Neural progenitor cell (in vitro differentiated cells): ENCODE results near the gene SRGAP3. TPM values are rescaled to one million over a fixed set of nuclear protein-coding genes. Genes with fewer than 3 reads are reported as not detected.

Source experiments
- DNase-seq: peaks from one replicate; pipeline ENCODE4 v3.0.0-alpha.2; 2016; ENCODE audit warnings: low spot score
- H2AFZ ChIP-seq: fragments of 200-600 bp; sonication (generic); replicated peaks from 2 replicates; pipeline ENCODE4 v1.6.1; 2016; ENCODE audit warnings: antibody characterized with exemption
- H3F3A ChIP-seq: fragments of 200-600 bp; sonication (generic); 2 replicates; pipeline ENCODE4 v1.6.1; 2016; ENCODE audit warnings: antibody characterized with exemption, low read depth
- H3K27ac ChIP-seq: fragments of 200-600 bp; sonication (generic); 2 replicates; pipeline ENCODE4 v1.5.1; 2016; ENCODE audit warnings: mild to moderate bottlenecking
- H3K27me3 ChIP-seq: fragments of 200-600 bp; sonication (generic); 2 replicates; pipeline ENCODE4 v1.6.1; 2016; ENCODE audit warnings: mild to moderate bottlenecking, moderate library complexity
- H3K36me3 ChIP-seq: fragments of 200-600 bp; sonication (generic); 2 replicates; pipeline ENCODE4 v1.5.1; 2016
- H3K4me1 ChIP-seq: fragments of 200-600 bp; sonication (generic); 2 replicates; pipeline ENCODE4 v1.6.1; 2016; ENCODE audit warnings: mixed run types
- H3K4me2 ChIP-seq: fragments of 200-600 bp; sonication (generic); 2 replicates; pipeline ENCODE4 v1.6.1; 2016
- H3K4me3 ChIP-seq: fragments of 200-600 bp; sonication (generic); 2 replicates; pipeline ENCODE4 v1.5.1; 2016
- H3K79me2 ChIP-seq: fragments of 200-600 bp; sonication (generic); 2 replicates; pipeline ENCODE4 v1.6.1; 2016; ENCODE audit warnings: low read depth
- H3K9ac ChIP-seq: fragments of 200-600 bp; sonication (generic); 2 replicates; pipeline ENCODE4 v1.6.1; 2016
- H3K9me3 ChIP-seq: fragments of 200-600 bp; sonication (generic); 2 replicates; pipeline ENCODE4 v1.5.1; 2016; ENCODE audit warnings: low read depth
- H4K20me1 ChIP-seq: fragments of 200-600 bp; sonication (generic); 2 replicates; pipeline ENCODE4 v1.6.1; 2016; ENCODE audit warnings: low read depth
- H3K27ac Mint-ChIP-seq: 3 replicates; pipeline ENCODE4 v1.8.0; 2021; ENCODE audit warnings: mixed read lengths
- H3K27me3 Mint-ChIP-seq: 2 replicates; pipeline ENCODE4 v1.8.0; 2022; ENCODE audit warnings: low read depth, mild to moderate bottlenecking, inconsistent platforms, moderate library complexity, mixed read lengths; ENCODE audit not compliant: insufficient read depth
- H3K36me3 Mint-ChIP-seq: 3 replicates; pipeline ENCODE4 v1.8.0; 2021; ENCODE audit warnings: mixed read lengths
- H3K4me1 Mint-ChIP-seq: 3 replicates; pipeline ENCODE4 v1.8.0; 2021; ENCODE audit warnings: mixed read lengths
- H3K4me3 Mint-ChIP-seq: 3 replicates; pipeline ENCODE4 v1.8.0; 2021; ENCODE audit warnings: mild to moderate bottlenecking, moderate library complexity, mixed read lengths
- H3K9me3 Mint-ChIP-seq: 3 replicates; pipeline ENCODE4 v1.8.0; 2020; ENCODE audit warnings: mixed read lengths
- EZH2 ChIP-seq: fragments of 200-600 bp; sonication (generic); IDR thresholded peaks from 2 replicates; pipeline ENCODE4 v1.6.1; 2017; ENCODE audit warnings: antibody characterized with exemption, mild to moderate bottlenecking, moderate library complexity
- EZH2phosphoT487 ChIP-seq: fragments of 200-600 bp; sonication (generic); IDR thresholded peaks from 2 replicates; pipeline ENCODE4 v1.6.1; 2017; ENCODE audit warnings: antibody characterized with exemption
- total RNA-seq: library from RNA; depleted of rRNA; stranded (reverse); fragments of >200 nt; gene quantifications from 2 replicates; pipeline ENCODE4 v1.2.3, GENCODE V29; 2015; ENCODE audit warnings: low replicate concordance
- TF ChIP-seq, protein P1 (sequence below): fragments of 200-600 bp; sonication (generic); IDR thresholded peaks from 2 replicates; pipeline ENCODE4 v1.5.1; 2017; ENCODE audit warnings: antibody characterized with exemption, mild to moderate bottlenecking

SRGAP3 gene
- total RNA-seq, 1 donor from 2014 or later, result 59.3 TPM

- H3K27me3 Mint-ChIP-seq, result peaks cover 2% of the 10 kb centered on the region
These were observed 208.4 kb downstream of the SRGAP3 start for GRCh38 chr3:9040996-9041395.

GRCh38 chr3:9037144-9037711 is 212.2 kb downstream of the SRGAP3 start:
- no peak overlapping the region for H3K4me3 ChIP-seq
- H4K20me1 ChIP-seq, result no peaks in the 10 kb centered on the region
- no peak overlapping the region for H2AFZ ChIP-seq
- Mint-ChIP-seq H3K4me3 (no peak overlapping the region), H3K27me3 (no peaks in the 10 kb centered on the region), H3K36me3 (peaks cover 22% of the 10 kb centered on the region), H3K4me1 (no peaks in the 10 kb centered on the region), H3K27ac (no peak overlapping the region), H3K9me3 (no peaks in the 10 kb centered on the region)
- H3K27me3 ChIP-seq, result no peaks in the 10 kb centered on the region
- TF ChIP-seq EZH2 (no peak), EZH2phosphoT487 (no peak)
- TF ChIP-seq, protein P1, sequence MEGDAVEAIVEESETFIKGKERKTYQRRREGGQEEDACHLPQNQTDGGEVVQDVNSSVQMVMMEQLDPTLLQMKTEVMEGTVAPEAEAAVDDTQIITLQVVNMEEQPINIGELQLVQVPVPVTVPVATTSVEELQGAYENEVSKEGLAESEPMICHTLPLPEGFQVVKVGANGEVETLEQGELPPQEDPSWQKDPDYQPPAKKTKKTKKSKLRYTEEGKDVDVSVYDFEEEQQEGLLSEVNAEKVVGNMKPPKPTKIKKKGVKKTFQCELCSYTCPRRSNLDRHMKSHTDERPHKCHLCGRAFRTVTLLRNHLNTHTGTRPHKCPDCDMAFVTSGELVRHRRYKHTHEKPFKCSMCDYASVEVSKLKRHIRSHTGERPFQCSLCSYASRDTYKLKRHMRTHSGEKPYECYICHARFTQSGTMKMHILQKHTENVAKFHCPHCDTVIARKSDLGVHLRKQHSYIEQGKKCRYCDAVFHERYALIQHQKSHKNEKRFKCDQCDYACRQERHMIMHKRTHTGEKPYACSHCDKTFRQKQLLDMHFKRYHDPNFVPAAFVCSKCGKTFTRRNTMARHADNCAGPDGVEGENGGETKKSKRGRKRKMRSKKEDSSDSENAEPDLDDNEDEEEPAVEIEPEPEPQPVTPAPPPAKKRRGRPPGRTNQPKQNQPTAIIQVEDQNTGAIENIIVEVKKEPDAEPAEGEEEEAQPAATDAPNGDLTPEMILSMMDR, result no peak
- no peak overlapping the region for H3K27ac ChIP-seq
- no peak overlapping the region for H3K9ac ChIP-seq
- H3K9me3 ChIP-seq, result no peaks in the 10 kb centered on the region
- H3K36me3 ChIP-seq, result no peaks in the 10 kb centered on the region
- H3K4me1 ChIP-seq, result no peaks in the 10 kb centered on the region
- H3K4me2 ChIP-seq, result no peak overlapping the region
- H3F3A ChIP-seq, result no peaks in the 10 kb centered on the region
- H3K79me2 ChIP-seq, result no peaks in the 10 kb centered on the region
- no peak for DNase-seq

More at GRCh38 chr3:9040996-9041395, 208.4 kb downstream of the SRGAP3 start:
- H3K36me3 ChIP-seq, result no peaks in the 10 kb centered on the region
- no peak for DNase-seq
- Mint-ChIP-seq H3K36me3 (peaks cover 33% of the 10 kb centered on the region), H3K4me1 (no peaks in the 10 kb centered on the region), H3K27ac (no peak overlapping the region), H3K4me3 (no peak overlapping the region), H3K9me3 (no peaks in the 10 kb centered on the region)
- H3K27me3 ChIP-seq, result no peaks in the 10 kb centered on the region
- no peaks in the 10 kb centered on the region for H3F3A ChIP-seq
- no peaks in the 10 kb centered on the region for H4K20me1 ChIP-seq
- no peak overlapping the region for H3K9ac ChIP-seq
- no peak overlapping the region for H3K27ac ChIP-seq
- no peak overlapping the region for H3K4me2 ChIP-seq
- no peaks in the 10 kb centered on the region for H3K9me3 ChIP-seq
- H3K4me1 ChIP-seq, result no peaks in the 10 kb centered on the region
- H3K79me2 ChIP-seq, result no peaks in the 10 kb centered on the region
- TF ChIP-seq EZH2phosphoT487 (no peak), EZH2 (no peak)
- TF ChIP-seq, protein P1, result no peak
- H2AFZ ChIP-seq, result no peak overlapping the region
- no peak overlapping the region for H3K4me3 ChIP-seq

DNA sequence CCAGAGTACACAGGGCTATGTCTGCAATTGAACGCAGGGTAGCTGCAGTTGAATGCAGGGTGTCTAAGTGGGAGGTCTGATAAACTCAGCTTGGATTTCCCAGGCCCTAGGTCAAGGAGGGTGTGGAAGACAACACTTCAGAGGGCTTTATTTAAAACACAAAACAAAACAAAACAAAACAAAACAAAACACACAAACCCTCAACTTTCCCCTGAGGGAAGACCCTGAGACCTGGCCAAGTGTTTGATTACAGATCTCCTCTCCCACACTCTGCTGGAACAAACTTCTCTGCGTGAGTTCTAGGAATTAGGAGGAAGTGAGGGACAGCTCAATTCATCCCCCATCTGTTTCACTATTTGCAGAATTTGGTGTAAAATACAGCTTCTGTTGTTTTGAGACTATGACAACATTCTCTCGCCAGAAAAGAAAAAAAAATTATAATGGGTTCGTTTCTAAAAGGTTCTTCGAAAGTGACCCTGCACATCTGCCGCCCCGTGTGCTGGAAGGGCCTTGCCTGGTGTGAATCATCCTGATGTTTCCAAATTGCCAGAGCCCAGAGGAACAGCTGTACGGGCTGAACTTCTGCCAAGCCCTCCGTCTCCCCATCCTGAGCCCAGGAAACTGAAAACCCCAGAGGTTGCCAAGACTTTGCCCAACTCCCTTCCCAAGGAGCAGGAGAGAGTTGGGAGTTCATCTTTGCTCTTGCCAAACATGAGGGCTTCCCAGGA is 212.9 kb downstream of the SRGAP3 start:
- no peak overlapping the region for H3K4me3 Mint-ChIP-seq
- Histone ChIP-seq H4K20me1 (no peaks in the 10 kb centered on the region), H3K4me2 (no peak overlapping the region), H3K4me1 (no peaks in the 10 kb centered on the region), H3K27me3 (no peaks in the 10 kb centered on the region), H2AFZ (no peak overlapping the region), H3K9ac (no peak overlapping the region), H3K9me3 (no peaks in the 10 kb centered on the region), H3K4me3 (no peak overlapping the region), H3K36me3 (no peaks in the 10 kb centered on the region), H3K79me2 (no peaks in the 10 kb centered on the region), H3K27ac (no peak overlapping the region), H3F3A (no peaks in the 10 kb centered on the region)
- no peak for DNase-seq
- H3K4me1 Mint-ChIP-seq, result no peaks in the 10 kb centered on the region
- H3K27me3 Mint-ChIP-seq, result no peaks in the 10 kb centered on the region
- no peak for TF ChIP-seq EZH2phosphoT487
- TF ChIP-seq EZH2, result no peak
- TF ChIP-seq, protein P1, result no peak
- peaks cover 26% of the 10 kb centered on the region for H3K36me3 Mint-ChIP-seq
- no peak overlapping the region for H3K27ac Mint-ChIP-seq
- no peaks in the 10 kb centered on the region for H3K9me3 Mint-ChIP-seq
